ENCODE data around the gene PSMD1.
"Not testable (repeated sequence)": the region's sequence is repeated elsewhere in the genome, so short reads cannot be mapped to it uniquely, and the experiment has no call there.

PSMD1 gene

DNA sequence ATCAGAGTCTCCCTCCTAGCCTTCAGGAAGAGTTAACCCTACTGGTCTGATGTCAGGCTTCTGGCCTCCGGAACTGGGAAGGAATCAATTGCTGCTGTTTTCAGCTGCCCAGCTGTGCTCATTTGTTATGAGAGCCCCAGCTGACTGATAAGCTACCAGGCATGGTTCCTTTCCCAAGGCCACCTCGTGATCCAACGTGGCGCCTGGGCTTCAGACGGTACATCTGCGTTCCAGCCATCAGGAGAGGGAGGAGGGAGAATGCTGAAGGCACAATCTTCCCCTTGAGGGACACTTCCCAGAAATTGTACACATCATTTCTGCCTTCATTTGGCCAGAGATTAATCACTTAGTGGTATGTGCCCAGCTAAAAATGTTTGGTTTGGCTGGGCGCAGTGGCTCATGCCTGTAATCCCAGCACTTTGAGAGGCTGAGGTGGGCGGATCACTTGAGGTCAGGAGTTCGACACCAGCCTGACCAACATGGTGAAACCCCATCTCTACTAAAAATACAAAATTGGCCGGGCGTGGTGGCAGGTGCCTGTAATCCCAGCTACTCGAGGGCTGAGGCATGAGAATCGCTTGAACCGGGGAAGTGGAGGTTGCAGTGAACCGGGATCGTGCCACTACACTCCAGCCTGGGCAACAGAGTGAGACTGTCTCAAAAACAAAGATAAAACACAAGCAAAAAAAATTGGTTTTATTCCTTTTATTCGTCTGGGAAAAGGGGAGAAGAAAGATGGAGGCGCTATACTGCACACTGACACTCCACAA lies 131.3 kb downstream of the PSMD1 start:
- DNase-seq, result no peak

DNA sequence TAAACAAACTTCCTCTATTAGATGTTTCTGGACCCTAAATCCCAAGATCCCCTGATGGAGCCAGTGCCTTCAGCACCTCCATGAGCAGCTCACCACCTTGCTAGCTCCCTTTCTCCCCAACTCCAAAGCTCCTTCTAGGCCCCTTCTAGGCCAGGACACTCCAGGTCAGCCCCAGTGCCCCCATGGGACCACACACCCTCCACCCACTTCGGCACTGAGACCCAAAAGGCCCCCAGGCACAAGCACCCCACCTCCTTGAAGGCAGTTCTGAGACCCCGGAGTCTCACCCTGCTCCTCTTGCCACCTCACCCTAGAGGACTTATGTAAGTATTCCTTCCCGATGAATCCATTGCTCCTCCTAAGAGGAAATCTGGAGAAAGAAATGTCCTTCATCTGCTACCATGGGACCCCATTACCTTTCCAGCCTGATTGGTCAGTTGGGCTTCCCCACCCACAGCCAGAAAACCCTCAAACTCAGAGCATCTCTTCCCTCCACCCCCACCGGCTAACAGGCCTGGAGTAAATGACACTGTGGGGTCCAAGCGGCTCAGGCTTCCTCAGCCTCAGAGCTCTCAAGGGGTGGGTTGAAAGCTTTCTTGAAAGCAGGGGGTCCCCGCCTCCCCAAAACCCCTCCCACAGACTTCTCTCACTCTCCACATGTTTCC lies 132.0 kb downstream of the PSMD1 start:
- no peak for DNase-seq

DNA sequence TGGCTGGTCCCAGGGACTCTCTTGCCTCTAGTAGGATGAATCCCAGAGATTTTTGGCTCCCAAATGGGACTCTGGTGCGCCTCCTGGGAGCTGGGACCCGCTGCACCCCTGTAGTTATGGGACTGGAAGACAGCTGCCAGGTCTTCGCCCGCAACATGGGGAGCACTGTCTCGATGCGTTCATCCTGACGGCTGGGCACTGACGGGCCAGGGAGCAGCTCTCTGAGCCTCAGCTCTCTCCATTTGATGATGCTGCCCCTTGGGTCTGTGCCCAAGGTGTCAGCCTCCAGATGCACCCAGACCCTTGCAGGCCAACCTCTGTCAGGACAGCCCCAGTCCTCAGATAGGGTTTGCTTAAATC lies 132.5 kb downstream of the PSMD1 start:
- DNase-seq, result no peak

DNA sequence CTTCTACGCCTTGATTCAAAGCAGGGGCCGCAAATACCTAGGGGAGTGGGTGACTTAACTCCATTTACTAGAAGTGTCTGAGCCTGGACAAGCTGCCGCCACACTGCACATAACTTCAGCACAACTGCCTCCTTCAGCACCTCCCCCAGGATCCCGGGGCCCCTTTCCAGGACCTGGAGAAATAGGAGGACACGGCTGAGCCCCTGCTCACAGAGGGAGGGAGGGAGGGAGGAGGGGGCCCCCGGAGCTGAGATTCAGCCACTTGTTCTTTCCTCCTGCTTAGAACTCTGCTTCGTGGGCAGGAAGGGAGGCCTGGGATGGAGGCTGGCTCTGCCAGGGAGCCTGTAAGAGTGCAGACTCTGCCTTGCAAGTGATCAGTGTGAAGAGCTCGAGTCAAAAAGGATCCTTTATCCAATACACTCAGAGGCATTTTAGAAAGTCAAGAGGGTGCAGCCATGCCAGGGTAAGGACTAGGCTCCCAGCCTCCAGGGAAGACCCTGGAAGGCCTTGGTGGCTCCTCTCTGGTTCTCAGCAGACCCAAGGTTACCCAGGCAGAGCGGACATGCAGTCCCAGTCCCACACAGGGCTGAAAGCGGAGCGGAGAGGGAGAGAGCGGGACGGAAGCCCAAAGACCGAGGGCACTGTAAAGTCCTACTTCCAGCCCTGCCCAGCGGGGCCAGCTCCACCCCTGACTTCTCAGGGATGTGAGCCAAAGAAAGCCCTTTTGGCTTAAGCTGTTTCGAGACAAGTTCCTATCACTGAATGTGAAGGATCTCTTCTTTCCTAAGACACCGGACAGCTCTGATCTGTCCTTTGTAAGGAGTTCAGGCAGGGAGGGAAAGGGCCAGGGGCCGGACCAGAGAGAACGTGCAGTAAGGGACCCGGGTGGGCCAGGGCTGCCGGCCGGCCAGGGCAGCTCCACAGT lies 133.2 kb downstream of the PSMD1 start:
- DNase-seq, result no peak

DNA sequence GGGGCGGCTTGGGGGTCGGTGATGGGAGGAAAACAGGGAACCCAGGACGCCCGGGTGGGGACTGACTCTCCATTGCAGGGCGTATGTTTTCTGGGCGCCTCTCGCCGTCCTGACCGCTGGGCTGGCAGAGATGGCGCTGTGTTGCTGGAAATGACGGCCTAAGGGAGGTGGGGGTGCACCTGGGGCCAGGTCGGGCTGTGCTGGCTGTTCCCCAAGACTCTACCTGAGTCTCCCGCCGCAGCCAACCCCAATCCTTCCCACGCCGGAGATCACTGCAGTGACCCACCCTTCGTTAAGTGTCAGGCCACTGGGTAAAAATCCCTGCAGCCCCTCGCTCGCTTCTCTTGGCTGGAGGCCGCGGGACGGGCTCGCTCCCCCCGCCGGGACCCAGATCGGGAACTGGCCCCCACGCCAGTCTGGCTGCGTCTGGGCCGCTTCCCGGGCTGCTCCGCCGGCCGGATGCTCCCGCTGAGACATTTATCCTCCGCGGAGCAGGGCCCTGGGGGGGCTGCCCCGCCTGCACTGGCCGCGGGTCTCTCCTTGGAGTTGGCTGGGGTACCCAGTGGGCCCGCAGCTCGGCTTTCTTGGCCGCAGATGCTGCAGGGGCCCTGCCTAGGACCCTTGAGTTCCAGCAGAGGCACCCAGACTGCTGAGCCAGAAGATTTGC lies 134.0 kb downstream of the PSMD1 start:
- DNase-seq, result no peak

DNA sequence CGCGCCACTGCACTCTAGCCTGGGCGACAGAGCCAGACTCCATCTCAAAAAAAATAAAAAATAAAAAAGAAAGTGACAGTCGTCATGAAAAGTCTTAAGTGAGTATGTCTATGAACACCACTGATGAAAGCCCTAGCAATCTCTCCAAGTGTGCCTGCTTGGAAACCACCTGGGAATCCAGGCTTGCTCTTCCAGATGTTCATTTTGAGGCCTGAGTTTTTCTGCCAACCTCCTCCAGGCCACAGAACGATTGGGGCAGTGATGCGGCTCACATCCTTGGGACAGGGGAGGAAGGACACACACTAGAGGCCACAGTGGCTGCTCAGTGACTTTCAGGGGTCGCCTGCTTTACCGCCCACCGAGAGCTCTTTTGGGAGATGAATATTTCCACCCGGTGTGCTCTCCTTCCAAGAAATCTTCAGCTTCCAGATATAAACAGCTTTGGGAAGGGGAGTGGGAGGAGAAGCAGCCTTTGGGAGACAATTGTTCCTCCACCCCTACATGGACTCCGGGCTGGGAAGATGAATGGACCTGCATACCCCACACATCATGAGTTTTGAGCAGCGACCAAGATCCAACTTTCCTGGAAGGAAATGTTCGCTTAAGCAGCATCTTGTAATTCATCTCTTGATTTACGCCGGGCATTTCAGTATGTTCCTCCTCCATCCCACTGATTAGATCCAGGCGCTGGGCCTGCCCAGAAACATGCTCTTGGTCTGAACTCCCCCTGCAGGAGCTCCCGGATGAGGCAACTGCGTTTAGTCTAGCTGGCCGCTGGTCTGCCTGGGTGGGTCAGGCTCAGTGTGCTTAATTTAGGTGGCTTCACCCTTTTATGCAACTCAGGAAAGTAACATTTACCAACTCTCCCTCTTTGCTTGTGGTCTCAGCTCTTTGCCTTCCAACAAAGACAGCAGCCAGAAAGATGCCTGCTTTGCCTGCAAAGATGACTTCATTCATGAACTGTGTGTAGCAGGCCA lies 135.5 kb downstream of the PSMD1 start:
- peak; percentile 54 to 69 (median 61) for DNase-seq

DNA sequence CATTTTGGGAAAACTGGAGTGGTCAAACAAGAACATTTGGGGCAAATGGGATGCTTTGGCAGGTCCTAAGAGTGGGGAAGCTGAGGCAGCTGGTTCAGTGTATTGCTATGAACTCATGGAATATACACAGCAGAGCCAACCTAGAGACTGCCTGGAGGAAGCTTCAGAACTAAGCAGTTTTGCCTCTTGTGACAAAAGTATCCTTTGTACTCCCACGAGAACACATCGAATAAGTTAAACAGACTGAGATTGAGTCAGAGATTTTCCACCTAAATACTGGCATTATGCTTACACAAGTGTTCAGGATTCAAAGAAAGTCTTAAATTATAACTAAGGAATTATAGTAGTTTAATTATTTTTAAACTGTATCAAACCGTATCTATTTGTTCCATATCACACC lies 136.5 kb downstream of the PSMD1 start:
- no peak for DNase-seq

DNA sequence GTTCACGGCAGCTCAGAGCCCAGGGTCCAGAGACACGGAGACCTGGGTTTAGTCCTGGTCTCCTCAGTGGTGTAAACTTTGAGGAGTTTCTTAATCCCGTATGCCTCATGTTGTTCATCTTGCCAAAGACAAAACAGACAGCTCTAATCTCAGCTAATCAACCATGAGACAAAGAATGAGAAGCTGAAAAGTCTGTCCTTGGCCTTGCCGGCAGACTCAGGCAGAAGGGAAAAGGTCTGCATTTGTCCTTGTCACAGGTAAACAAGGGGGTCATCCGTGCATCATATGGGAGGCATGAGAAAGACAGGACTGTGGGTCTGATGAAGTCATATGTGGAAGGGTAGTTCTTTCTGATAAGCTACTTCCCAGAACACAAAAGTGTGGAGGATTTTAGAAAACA lies 139.9 kb downstream of the PSMD1 start:
- DNase-seq, result no peak

DNA sequence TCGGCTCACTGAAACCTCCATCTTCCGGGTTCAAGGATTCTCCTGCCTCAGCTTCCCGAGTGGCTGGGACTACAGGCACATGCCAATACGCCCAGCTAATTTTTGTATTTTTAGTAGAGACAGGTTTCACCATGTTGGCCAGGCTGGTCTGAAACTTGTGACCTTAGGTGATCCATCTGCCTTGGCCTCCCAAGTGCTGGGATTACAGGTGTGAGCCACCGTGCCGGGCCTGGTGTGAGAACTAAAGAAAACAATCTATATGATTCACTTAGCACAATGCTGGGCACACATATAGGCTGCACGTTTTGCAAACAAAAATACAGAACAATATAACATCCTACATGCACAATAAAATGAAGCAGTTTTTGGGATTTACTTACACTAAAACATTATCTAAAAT lies 140.5 kb downstream of the PSMD1 start:
- DNase-seq, result not testable (repeated sequence)

DNA sequence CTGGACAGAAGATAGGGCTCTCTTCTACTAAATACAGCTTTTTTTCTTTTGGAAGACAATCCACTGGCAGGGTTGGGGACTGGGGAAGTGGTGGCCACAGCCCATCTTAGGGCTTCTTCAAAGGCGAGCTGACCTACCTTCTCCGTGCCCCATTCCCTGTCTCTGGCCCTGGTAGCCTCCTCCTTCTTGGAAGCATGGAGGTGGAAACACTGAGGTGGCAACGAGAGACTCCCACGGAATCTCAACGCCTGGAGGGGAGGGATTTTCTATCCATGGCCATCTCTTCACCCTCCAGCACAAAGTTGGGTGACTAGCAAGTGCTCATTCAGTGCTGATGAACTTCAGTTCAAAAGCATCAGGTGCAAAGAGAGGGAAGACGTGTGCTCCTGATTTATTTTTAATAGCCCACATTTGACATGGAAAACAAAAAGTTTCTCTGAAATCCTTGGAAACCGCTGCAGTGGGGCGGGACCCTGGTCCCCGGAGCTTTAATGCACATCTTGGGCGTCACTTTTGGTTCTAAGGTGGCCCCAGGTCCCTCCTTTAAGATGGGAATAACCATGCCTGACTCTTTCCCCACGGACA lies 141.1 kb downstream of the PSMD1 start:
- DNase-seq, result no peak

DNA sequence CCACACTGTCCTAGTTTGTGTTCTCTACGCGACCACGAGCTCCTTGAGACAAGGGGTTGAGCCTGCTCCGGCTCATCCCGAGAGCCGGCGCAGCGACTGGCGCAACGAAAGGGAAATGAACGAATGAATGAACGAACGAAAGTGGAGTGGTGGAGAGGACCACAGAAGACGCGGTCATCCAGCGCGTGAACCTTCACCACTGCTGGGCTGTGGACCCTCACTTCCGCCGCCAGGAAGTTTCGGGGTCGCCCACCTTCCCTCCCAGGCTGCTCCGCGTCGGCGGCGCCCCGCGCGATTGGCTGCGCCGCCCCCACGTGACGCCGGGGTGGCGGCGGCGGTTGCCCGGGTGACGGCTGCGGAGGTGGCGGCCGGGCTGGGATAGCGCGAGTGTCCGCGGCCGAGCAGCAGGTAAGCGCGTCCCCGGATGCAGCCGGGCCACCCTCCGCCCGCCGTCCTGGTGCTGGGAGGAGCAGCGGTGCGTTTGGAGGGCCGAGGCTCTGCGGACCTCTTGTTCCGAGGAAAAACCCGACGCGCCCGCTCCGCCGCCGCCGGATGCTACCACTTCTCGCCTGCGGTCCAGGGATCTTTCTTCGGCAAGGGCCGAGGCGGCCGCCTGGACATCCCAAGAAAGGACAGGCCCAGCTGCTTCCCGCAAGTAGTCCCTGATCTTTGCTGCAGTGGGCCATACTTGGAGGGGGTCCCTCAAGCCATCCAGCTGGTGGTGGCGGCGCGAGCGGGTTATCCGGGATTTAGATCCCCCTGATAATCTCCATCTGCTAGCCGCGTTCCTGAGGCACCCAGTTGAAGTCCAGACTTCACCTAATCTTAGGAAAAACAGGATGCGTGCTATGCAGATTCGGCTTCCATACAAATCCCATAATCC lies 141.9 kb downstream of the PSMD1 start, which contains the start of gene ARMC9:
TSS of gene ARMC9 (plus strand) at position 341 of the 883 bp plus-strand sequence. CDS start 7,608 bp downstream, outside the sequence.
- DNase-seq, result peak; percentile 78 to 94 (median 88)

DNA sequence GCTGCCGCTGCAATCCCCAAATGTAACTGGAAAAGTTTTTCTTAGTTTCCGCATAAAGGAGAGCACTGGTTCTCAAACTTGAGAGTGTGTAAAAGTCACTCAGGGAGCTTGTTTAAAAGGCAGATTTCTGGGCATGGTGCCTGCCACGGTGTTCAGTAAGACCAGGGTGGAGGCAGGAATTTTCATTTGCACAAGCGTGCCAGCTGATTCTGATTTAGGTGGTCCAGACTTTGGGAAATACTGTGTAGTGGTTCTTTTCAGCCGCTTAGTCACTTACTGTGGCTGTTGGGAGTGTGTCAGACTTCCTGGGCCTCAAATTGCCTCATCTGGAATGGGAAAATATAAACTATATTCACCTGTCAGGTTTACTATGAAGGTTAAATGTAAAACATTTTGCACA lies 142.6 kb downstream of the PSMD1 start:
- DNase-seq, result peak in 2 of 3 donors; percentile 25 to 38

DNA sequence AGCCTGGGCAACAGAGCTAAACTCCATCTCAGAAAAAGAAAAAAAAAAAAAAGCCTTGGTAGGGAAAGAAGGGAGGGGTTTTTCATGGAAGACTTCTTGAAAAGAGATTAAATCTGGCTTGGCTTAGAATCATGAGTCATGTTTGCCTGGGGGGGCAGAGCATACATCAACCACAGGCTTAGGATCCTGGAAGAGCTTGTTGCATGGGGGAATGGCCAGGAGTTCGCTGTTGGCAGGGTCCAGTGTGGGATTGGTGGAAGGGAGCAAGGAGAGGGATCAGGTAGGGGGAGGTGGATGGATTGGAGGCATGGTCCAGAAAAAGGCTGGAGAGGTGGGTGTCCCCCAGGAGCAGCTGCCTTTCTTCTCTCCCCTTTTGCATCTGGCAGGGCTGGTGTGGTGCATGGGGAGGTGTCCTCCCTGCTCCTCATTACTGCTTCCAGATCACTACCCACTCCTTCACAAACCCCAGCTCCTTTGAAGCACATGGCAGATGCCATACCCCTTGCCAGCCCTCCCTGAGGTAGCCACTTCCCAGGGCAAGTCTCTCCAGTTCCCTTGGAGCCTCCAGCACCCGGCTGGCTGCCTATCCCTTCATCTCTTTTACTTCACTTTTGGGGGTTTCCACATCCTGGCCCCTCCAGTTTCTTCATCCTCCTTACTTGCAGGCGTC lies 144.3 kb downstream of the PSMD1 start:
- peak in 2 of 3 donors; percentile 29 to 39 for DNase-seq

DNA sequence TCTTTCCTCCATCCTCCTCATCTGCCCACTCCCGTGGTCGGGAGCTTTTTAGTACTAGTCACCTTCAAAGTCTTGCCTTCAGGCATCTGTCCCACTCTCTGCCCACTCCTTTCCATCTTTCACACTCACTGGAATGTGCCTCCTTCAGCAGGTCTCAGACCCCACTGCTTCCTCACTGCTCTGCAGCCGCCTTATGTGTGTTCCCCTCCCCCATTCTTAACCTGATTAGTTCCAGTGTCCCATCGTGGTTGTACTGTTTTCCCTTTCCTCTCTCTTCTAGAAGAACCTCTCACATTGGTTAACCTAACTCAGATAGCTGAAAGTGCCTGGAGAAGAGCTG lies 144.8 kb downstream of the PSMD1 start:
- no peak for DNase-seq

DNA sequence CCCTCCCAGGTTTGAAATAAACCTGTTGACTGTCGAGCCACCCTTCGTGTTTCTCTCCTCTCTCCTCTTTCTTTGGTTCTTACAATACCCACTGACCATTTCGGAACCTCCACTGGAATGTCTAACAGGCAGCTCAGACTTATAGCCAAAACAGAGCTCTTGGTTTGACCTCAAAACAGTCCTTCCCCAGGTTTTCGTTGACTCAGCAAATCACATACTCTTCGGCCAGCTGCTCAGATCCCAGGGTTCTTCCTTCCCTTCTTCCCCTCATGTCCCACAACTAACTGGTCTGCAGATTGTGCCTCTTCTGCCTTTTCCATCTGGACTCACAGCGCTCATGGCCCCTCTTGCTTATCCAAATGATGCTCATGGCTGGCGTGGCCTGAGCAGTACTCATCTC lies 146.4 kb downstream of the PSMD1 start:
- no peak for DNase-seq

DNA sequence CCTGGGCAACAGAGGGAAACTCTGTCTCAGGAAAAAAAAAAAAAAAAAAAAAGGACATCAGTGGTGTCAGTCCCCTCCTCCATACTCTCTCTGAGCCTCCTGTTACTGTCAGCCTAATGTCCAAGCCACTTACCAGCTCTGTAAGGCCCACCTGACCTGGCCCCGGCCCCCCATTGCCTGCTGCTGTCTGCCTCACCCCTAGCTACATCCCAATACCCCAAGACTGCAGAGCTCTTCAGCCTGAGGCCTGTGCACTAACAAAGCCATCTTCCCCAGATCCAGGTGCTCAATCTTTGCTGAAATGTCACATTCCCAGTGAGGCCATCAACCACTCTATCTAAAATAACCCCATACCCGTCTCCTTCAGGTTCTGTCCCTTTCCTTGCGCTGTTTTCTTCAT lies 147.5 kb downstream of the PSMD1 start:
- DNase-seq, result no peak

DNA sequence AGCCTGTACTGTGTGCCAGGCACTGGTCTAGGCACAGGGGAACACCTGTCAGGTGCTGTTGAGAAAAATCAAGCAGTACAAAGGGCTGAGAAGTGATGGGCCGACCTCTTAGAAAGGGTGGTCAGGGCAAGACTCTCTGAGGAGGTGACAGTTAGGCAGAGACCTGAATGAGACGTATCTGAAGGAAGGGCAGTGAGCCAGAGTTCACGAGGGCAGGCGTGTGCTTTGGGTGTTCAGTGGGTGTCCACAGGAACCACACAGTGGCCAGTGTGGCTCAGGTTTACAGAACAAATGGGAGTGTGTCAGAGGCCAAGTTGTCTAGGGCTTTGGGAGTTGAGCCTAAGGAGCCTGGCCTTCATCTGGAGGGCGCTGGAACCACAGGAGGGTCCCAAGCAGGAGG lies 147.9 kb downstream of the PSMD1 start:
- DNase-seq, result no peak

DNA sequence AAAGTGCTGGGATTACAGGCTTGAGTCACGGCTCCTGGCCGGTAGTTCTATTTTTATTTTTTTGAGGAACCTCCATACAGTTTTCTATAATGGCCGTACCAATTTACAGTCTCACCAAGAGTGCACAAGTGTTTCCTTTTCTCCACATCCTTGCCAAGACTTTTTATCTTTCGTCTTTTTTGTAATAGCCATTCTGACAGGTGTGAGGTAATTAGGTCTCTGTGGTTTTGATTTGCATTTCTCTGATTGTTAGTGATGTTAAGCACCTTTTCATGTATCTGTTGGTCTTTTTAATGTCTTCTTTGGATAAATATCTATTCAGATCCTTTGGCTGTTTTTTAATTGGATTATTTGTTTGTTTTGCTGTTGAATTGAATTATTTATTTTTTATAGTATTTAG lies 151.1 kb downstream of the PSMD1 start:
- no peak for DNase-seq

DNA sequence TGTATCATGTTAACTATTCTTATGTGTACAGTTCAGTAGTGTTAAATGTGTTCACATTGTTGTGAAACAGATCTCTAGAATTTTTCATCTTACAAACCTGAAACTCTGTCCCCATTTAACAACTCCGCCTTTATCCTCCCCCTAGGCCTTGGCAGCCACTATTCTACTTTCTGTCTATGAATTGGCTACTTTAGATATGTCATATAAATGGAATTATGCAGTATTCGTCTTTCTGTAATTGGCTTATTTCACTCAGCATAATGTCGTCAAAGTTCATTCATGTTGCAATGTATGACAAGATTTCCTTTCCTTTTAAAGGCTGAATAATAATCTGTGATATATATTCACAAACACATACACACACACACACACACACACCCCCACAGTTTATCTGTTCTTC lies 154.1 kb downstream of the PSMD1 start:
- DNase-seq, result no peak

DNA sequence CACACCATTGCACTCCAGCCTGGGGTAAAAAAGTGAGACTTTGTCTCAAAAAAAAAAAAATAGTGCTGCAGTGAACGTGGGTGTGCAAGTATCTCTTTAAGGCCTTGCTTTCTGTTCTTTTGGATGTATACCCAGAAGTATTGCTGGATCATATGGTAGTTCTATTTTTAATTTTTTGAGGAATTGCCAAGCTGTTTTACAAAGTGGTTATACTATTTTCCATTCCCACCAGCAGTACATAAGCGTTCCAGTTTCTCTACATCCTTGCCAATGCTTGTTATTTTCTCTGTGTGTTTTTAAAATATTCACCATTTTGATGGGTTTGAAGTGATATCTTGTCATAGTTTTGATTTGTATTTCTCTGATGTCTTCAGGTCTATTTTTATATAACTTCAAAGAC lies 154.8 kb downstream of the PSMD1 start:
- DNase-seq, result no peak
